ENCODE results near the gene LMX1A. TPM values are rescaled to one million over a fixed set of nuclear protein-coding genes. Genes with fewer than 3 reads are reported as not detected.
A peak's percentile ranks its signal among the peaks of the same experiment; 100 is the strongest.

The LMX1A gene
- total and polyA plus RNA-seq, 2 of the 13 experiments (the other 11 are each of a cell fraction or from before 2014, with no cell fraction given), result 0.07 TPM; not detected in 1

DNA sequence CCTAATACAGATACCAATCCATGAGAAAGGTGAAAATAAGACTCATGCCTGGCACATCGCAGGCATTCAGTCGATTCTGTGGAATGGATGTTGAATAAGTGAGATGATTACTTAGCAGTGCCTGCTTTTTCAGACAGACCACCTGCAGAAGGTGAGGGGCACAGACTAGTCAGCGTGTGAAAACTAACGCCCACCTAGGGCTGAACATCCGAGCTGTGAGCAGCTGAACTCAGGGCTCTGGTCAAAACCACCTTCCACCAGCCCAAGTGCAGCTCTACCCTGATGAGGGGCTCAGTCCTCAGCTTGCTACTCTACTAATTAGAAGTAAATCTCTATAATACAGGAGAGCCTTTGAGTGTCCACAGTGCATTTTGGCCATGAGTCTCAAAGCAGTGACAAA lies 32.5 kb downstream of the LMX1A start:
- intact Hi-C loops (cut with micrococcal nuclease; ENCODE audit: unreplicated experiment), result no loop called here
- TF ChIP-seq TBL1XR1 (IDR thresholded peaks at IDR 0.05; ENCODE audit: borderline replicate concordance, low read length, partially characterized antibody), result no peak
- TF ChIP-seq MBNL3 (CRISPR knock-in tag; conservative IDR thresholded peaks at IDR 0.05), result no peak
- Histone ChIP-seq H3K27me3 (ENCODE audit: control insufficient read depth in 1 of 2, insufficient read depth in 2 of 2, low read length in 2 of 2) (no peaks in the 10 kb centered on the region), H3K36me3 (replicated peaks in 1 of 2; ENCODE audit: control insufficient read depth in 1 of 2, insufficient read depth in 2 of 2, low read length in 2 of 2) (no peaks in the 10 kb centered on the region), H3K79me2 (ENCODE audit: insufficient read depth, low read length) (no peaks in the 10 kb centered on the region), H3K4me2 (ENCODE audit: low read depth, low read length) (0 out of 2 replicates have a peak overlapping the region, but pooled peaks have one; percentile 13), H3K4me3 (replicated peaks in 1 of 3; ENCODE audit: insufficient read depth in 1 of 3, low read depth in 2 of 3, low read length in 3 of 3) (no peak overlapping the region), H2AFZ (ENCODE audit: low read length) (no peak overlapping the region), H3K9ac (ENCODE audit: insufficient read depth, low read depth, low read length) (no peak overlapping the region), H4K20me1 (ENCODE audit: insufficient read depth, low read length) (no peaks in the 10 kb centered on the region), H3K9me3 (ENCODE audit: low read length) (no peaks in the 10 kb centered on the region), H3K4me1 (ENCODE audit: insufficient read depth, low read length) (peaks cover 16% of the 10 kb centered on the region), H3K27ac (ENCODE audit: extremely low read length, insufficient read depth, low read length) (no peak overlapping the region)
- FAIRE-seq (no peak), DNase-seq (ENCODE audit: low spot score) (no peak), ATAC-seq (no peak)
- in situ Hi-C loops (cut with HindIII; ENCODE audit: extremely low pct_ligation_motif_present, low pct_unique_long_range_greater_than_20kb), result no loop called here
- ChIA-PET CTCF (ENCODE audit: low intra/inter-chr PET ratio, low total read pairs) (no interaction called here), POLR2A (no interaction called here)
- BruUV-seq (replicated peaks), result no TSS peak
- WGBS (ENCODE audit: low lambda C conversion rate), result 2% methylated on average over 3 of the region's 5 CpGs

DNA sequence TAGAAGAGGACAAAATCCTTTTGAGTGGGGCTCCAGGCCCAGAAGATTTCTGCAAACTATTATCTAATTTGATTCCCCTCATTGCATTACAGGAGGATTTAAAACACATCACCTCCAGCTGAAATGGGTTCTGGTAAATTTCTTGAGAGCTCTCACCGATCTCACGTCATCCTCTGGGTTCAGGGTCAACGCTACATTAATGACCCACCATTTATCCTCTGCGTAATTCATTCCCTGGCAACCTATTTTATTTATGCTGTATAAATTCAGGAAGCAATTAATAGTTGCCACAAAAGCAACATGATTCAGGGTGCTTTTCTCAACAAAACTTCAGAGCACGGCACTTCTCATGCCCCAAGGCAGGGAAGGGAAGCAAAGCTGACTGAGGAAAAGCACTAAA lies 38.9 kb downstream of the LMX1A start:
- intact Hi-C loops (cut with micrococcal nuclease; ENCODE audit: unreplicated experiment) (no loop called here), in situ Hi-C loops (cut with HindIII; ENCODE audit: extremely low pct_ligation_motif_present, low pct_unique_long_range_greater_than_20kb) (no loop called here)
- POLR2A ChIA-PET, result no interaction called here
- no peak overlapping the region for H3K4me3 ChIP-seq (replicated peaks in 1 of 3; ENCODE audit: insufficient read depth in 1 of 3, low read depth in 2 of 3, low read length in 3 of 3)
- no peaks in the 10 kb centered on the region for H3K9me3 ChIP-seq (ENCODE audit: low read length)
- H3K27ac ChIP-seq (ENCODE audit: extremely low read length, insufficient read depth, low read length), result no peak overlapping the region
- DNase-seq (ENCODE audit: low spot score) (no peak), ATAC-seq (no peak), FAIRE-seq (no peak)
- CTCF ChIA-PET (ENCODE audit: low intra/inter-chr PET ratio, low total read pairs), result no interaction called here
- no TSS peak for BruUV-seq (replicated peaks)
- H3K27me3 ChIP-seq (ENCODE audit: control insufficient read depth in 1 of 2, insufficient read depth in 2 of 2, low read length in 2 of 2), result no peaks in the 10 kb centered on the region
- no peaks in the 10 kb centered on the region for H4K20me1 ChIP-seq (ENCODE audit: insufficient read depth, low read length)
- 60% methylated on average over 5 of the region's 5 CpGs for WGBS (ENCODE audit: low lambda C conversion rate)
- H3K9ac ChIP-seq (ENCODE audit: insufficient read depth, low read depth, low read length), result no peak overlapping the region
- no peaks in the 10 kb centered on the region for H3K4me1 ChIP-seq (ENCODE audit: insufficient read depth, low read length)
- H2AFZ ChIP-seq (ENCODE audit: low read length), result no peak overlapping the region
- no peaks in the 10 kb centered on the region for H3K79me2 ChIP-seq (ENCODE audit: insufficient read depth, low read length)
- no peaks in the 10 kb centered on the region for H3K36me3 ChIP-seq (replicated peaks in 1 of 2; ENCODE audit: control insufficient read depth in 1 of 2, insufficient read depth in 2 of 2, low read length in 2 of 2)
- no peak overlapping the region for H3K4me2 ChIP-seq (ENCODE audit: low read depth, low read length)
- TF ChIP-seq ZNF329 (CRISPR knock-in tag; IDR thresholded peaks at IDR 0.05; ENCODE audit: low read depth) (no peak), GPN1 (CRISPR knock-in tag; IDR thresholded peaks at IDR 0.05; ENCODE audit: borderline replicate concordance) (no peak), ZNF253 (CRISPR knock-in tag; IDR thresholded peaks at IDR 0.05; ENCODE audit: borderline replicate concordance) (no peak), HOXD1 (CRISPR knock-in tag; IDR thresholded peaks at IDR 0.05) (no peak), ZNF468 (CRISPR knock-in tag; IDR thresholded peaks at IDR 0.05) (no peak), ZZZ3 (CRISPR knock-in tag; IDR thresholded peaks at IDR 0.05; ENCODE audit: borderline replicate concordance) (no peak), NR2F6 (IDR thresholded peaks at IDR 0.05) (no peak), NR2F6 (CRISPR knock-in tag; IDR thresholded peaks at IDR 0.05) (no peak), ZNF17 (CRISPR knock-in tag; IDR thresholded peaks at IDR 0.05) (no peak)
- TF ChIP-seq, protein P1, sequence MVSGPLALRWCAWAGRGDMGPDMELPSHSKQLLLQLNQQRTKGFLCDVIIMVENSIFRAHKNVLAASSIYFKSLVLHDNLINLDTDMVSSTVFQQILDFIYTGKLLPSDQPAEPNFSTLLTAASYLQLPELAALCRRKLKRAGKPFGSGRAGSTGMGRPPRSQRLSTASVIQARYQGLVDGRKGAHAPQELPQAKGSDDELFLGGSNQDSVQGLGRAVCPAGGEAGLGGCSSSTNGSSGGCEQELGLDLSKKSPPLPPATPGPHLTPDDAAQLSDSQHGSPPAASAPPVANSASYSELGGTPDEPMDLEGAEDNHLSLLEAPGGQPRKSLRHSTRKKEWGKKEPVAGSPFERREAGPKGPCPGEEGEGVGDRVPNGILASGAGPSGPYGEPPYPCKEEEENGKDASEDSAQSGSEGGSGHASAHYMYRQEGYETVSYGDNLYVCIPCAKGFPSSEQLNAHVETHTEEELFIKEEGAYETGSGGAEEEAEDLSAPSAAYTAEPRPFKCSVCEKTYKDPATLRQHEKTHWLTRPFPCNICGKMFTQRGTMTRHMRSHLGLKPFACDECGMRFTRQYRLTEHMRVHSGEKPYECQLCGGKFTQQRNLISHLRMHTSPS (CRISPR knock-in tag; IDR thresholded peaks at IDR 0.05; ENCODE audit: low read depth), result no peak
- TF ChIP-seq, protein P2, sequence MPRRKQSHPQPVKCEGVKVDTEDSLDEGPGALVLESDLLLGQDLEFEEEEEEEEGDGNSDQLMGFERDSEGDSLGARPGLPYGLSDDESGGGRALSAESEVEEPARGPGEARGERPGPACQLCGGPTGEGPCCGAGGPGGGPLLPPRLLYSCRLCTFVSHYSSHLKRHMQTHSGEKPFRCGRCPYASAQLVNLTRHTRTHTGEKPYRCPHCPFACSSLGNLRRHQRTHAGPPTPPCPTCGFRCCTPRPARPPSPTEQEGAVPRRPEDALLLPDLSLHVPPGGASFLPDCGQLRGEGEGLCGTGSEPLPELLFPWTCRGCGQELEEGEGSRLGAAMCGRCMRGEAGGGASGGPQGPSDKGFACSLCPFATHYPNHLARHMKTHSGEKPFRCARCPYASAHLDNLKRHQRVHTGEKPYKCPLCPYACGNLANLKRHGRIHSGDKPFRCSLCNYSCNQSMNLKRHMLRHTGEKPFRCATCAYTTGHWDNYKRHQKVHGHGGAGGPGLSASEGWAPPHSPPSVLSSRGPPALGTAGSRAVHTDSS (CRISPR knock-in tag; conservative IDR thresholded peaks at IDR 0.05), result no peak
- TF ChIP-seq, protein P3, sequence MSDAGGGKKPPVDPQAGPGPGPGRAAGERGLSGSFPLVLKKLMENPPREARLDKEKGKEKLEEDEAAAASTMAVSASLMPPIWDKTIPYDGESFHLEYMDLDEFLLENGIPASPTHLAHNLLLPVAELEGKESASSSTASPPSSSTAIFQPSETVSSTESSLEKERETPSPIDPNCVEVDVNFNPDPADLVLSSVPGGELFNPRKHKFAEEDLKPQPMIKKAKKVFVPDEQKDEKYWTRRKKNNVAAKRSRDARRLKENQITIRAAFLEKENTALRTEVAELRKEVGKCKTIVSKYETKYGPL (CRISPR knock-in tag; IDR thresholded peaks at IDR 0.05), result no peak
- TF ChIP-seq, protein P4, sequence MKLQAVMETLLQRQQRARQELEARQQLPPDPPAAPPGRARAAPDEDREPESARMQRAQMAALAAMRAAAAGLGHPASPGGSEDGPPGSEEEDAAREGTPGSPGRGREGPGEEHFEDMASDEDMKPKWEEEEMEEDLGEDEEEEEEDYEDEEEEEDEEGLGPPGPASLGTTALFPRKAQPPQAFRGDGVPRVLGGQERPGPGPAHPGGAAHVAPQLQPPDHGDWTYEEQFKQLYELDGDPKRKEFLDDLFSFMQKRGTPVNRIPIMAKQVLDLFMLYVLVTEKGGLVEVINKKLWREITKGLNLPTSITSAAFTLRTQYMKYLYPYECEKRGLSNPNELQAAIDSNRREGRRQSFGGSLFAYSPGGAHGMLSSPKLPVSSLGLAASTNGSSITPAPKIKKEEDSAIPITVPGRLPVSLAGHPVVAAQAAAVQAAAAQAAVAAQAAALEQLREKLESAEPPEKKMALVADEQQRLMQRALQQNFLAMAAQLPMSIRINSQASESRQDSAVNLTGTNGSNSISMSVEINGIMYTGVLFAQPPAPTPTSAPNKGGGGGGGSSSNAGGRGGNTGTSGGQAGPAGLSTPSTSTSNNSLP (IDR thresholded peaks at IDR 0.05; ENCODE audit: low read depth, low read length), result no peak
